ENCODE data around the gene ARHGAP19. TPM values are rescaled to one million over a fixed set of nuclear protein-coding genes. Genes with fewer than 3 reads are reported as not detected.

Gene ARHGAP19
- polyA plus RNA-seq, 1 donor from 2014 or later, result 5.2 TPM

GRCh38 chr10:97180363-97180755 lies 112.1 kb downstream of the ARHGAP19 start:
- Histone ChIP-seq H4K20me1 (ENCODE audit: insufficient read depth) (no peaks in the 10 kb centered on the region), H3K4me2 (ENCODE audit: low read length) (no peak overlapping the region), H3K79me2 (replicated peaks; ENCODE audit: insufficient read depth, low read length) (no peaks in the 10 kb centered on the region), H3K36me3 (ENCODE audit: insufficient read depth, low read length) (no peaks in the 10 kb centered on the region), H3K27ac (ENCODE audit: low read length) (no peak overlapping the region), H3K9ac (ENCODE audit: low read length) (no peak overlapping the region), H3K4me3 (ENCODE audit: low read length) (peak overlapping the region; percentile 40), H2AFZ (ENCODE audit: low read depth, low read length) (no peak overlapping the region), H3K9me2 (ENCODE audit: insufficient read depth, low read length) (no peaks in the 10 kb centered on the region), H3K9me3 (ENCODE audit: low read length) (no peaks in the 10 kb centered on the region), H3F3A (ENCODE audit: insufficient read depth, low read length, poor library complexity, severe bottlenecking) (no peaks in the 10 kb centered on the region), H3K27me3 (ENCODE audit: insufficient read depth, low read depth, low read length) (peaks cover 53% of the 10 kb centered on the region)
- TF ChIP-seq REST (IDR thresholded peaks at IDR 0.05; ENCODE audit: borderline replicate concordance) (no peak), EZH2 (IDR thresholded peaks at IDR 0.05; ENCODE audit: borderline replicate concordance, insufficient read depth, low read length, poor library complexity, severe bottlenecking) (no peak), TAF1 (IDR thresholded peaks at IDR 0.05; ENCODE audit: low read depth) (no peak), SMC3 (conservative IDR thresholded peaks at IDR 0.05; ENCODE audit: poor library complexity) (no peak), CTCF (IDR thresholded peaks at IDR 0.05; ENCODE audit: poor library complexity, severe bottlenecking) (no peak), POLR2AphosphoS5 (IDR thresholded peaks at IDR 0.05) (no peak), RAD21 (conservative IDR thresholded peaks at IDR 0.05) (no peak), EP300 (conservative IDR thresholded peaks at IDR 0.05; ENCODE audit: poor library complexity, severe bottlenecking) (no peak)

GRCh38 chr10:97179731-97180362 lies 112.6 kb downstream of the ARHGAP19 start:
- Histone ChIP-seq H3K27ac (ENCODE audit: low read length) (no peak overlapping the region), H3F3A (ENCODE audit: insufficient read depth, low read length, poor library complexity, severe bottlenecking) (no peaks in the 10 kb centered on the region), H3K36me3 (ENCODE audit: insufficient read depth, low read length) (no peaks in the 10 kb centered on the region), H3K4me2 (ENCODE audit: low read length) (no peak overlapping the region), H3K9me3 (ENCODE audit: low read length) (no peaks in the 10 kb centered on the region), H3K4me3 (ENCODE audit: low read length) (peak overlapping the region; percentile 40), H3K9me2 (ENCODE audit: insufficient read depth, low read length) (no peaks in the 10 kb centered on the region), H3K9ac (ENCODE audit: low read length) (no peak overlapping the region), H2AFZ (ENCODE audit: low read depth, low read length) (no peak overlapping the region), H3K79me2 (replicated peaks; ENCODE audit: insufficient read depth, low read length) (no peaks in the 10 kb centered on the region), H3K27me3 (ENCODE audit: insufficient read depth, low read depth, low read length) (peaks cover 48% of the 10 kb centered on the region), H4K20me1 (ENCODE audit: insufficient read depth) (no peaks in the 10 kb centered on the region)
- peak; percentile 84 for TF ChIP-seq POLR2AphosphoS5 (IDR thresholded peaks at IDR 0.05)
- no peak for TF ChIP-seq MXI1 (conservative IDR thresholded peaks at IDR 0.05; ENCODE audit: poor library complexity, severe bottlenecking)
- TF ChIP-seq CTCF (IDR thresholded peaks at IDR 0.05; ENCODE audit: poor library complexity, severe bottlenecking), result peak; percentile 39

Measured in neural cell (in vitro differentiated cells).